SK-N-SH (cell line): ENCODE measurements around the gene GALNT16. TPM values are rescaled to one million over a fixed set of nuclear protein-coding genes. Genes with fewer than 3 reads are reported as not detected.

Source experiments
- CTCF ChIA-PET: fragments of 300-600, 350-600 bp; formaldehyde crosslinking; extraction: SDS; loops from one replicate; lab custom pipeline; 2021; lab: Yijun Ruan, JAX
- POLR2A ChIA-PET: fragments of 350-600 bp; sonication (Branson Sonifier 250); formaldehyde crosslinking; extraction: SDS; loops from one replicate; lab custom pipeline; 2020; ENCODE audit warnings: antibody characterized with exemption, inconsistent platforms; lab: Yijun Ruan, JAX
- DNase-seq: peaks from one replicate; pipeline ENCODE4 v3.0.0; 2012
- H2AFZ ChIP-seq: fragments of 200-600 bp; sonication (generic); 2 replicates; pipeline ENCODE4 v1.8.1; 2016; ENCODE audit warnings: antibody characterized with exemption, mild to moderate bottlenecking, low read depth
- H3F3A ChIP-seq: fragments of 200-600 bp; sonication (generic); replicated peaks from 2 replicates; pipeline ENCODE3; 2016; ENCODE audit warnings: antibody characterized with exemption, mild to moderate bottlenecking; ENCODE audit not compliant: insufficient read depth
- H3K27ac ChIP-seq, 2 experiments: fragments of 200-500 bp in 1 of 2; fragments of 200-600 bp in 1 of 2; sonication (Bioruptor generic) in 1 of 2; sonication (generic), shearing (Covaris generic) in 1 of 2; 2 replicates each; pipeline versions ENCODE4 v1.5.1 to v1.6.1; 2014 to 2016; ENCODE audit warnings: low read depth in 2 of 2, inconsistent platforms in 1 of 2, low read length in 1 of 2, mild to moderate bottlenecking in 1 of 2, mixed read lengths in 1 of 2
- H3K27me3 ChIP-seq: fragments of 200-600 bp; sonication (generic), shearing (Covaris generic); 2 replicates; pipeline ENCODE4 v1.6.1; 2016; ENCODE audit warnings: mixed run types; ENCODE audit not compliant: insufficient read depth
- H3K36me3 ChIP-seq, 2 experiments: fragments of 200-500 bp in 1 of 2; fragments of 200-600 bp in 1 of 2; sonication (Bioruptor generic) in 1 of 2; sonication (generic) in 1 of 2; replicated peaks in 1 of 2; 2 replicates each; pipeline versions ENCODE3 to v1.5.1; 2014 to 2016; ENCODE audit warnings: low read length in 1 of 2, mild to moderate bottlenecking in 1 of 2; ENCODE audit not compliant: insufficient read depth in 2 of 2, control insufficient read depth in 1 of 2
- H3K4me1 ChIP-seq, 2 experiments: fragments of 200-500 bp in 1 of 2; fragments of 200-600 bp in 1 of 2; sonication (Bioruptor generic) in 1 of 2; sonication (generic), shearing (Covaris generic) in 1 of 2; 2 replicates each; pipeline versions ENCODE4 v1.5.1 to v1.6.1; 2014 to 2016; ENCODE audit warnings: low read depth in 1 of 2, low read length in 1 of 2, mixed run types in 1 of 2; ENCODE audit not compliant: insufficient read depth in 2 of 2, control insufficient read depth in 1 of 2
- H3K4me2 ChIP-seq: fragments of 200-600 bp; sonication (generic), shearing (Covaris generic); 2 replicates; pipeline ENCODE4 v1.6.1; 2017; ENCODE audit warnings: mixed run types
- H3K4me3 ChIP-seq, 2 experiments: fragments of 200-500 bp in 1 of 2; fragments of 200-600 bp in 1 of 2; sonication (Bioruptor generic) in 1 of 2; sonication (generic), shearing (Covaris generic) in 1 of 2; 2 replicates each; pipeline versions ENCODE4 v1.5.1 to v1.8.1; 2014 to 2016; ENCODE audit warnings: low read depth in 2 of 2, inconsistent platforms in 1 of 2, low read length in 1 of 2, mild to moderate bottlenecking in 1 of 2, mixed read lengths in 1 of 2, moderate library complexity in 1 of 2
- H3K79me2 ChIP-seq: fragments of 200-600 bp; sonication (generic); 2 replicates; pipeline ENCODE4 v1.8.1; 2017; ENCODE audit warnings: mild to moderate bottlenecking; ENCODE audit not compliant: insufficient read depth
- H3K9ac ChIP-seq: fragments of 200-600 bp; sonication (generic); 2 replicates; pipeline ENCODE4 v1.6.1; 2017; ENCODE audit warnings: mixed run types
- H3K9me2 ChIP-seq: fragments of 200-600 bp; sonication (generic); 2 replicates; pipeline ENCODE4 v1.6.1; 2017; ENCODE audit warnings: mixed run types
- H3K9me3 ChIP-seq: fragments of 200-600 bp; sonication (generic); 2 replicates; pipeline ENCODE4 v1.6.1; 2017; ENCODE audit warnings: mixed run types, mild to moderate bottlenecking, moderate library complexity
- H4K20me1 ChIP-seq: fragments of 200-600 bp; sonication (generic); 2 replicates; pipeline ENCODE4 v1.6.1; 2017; ENCODE audit warnings: mild to moderate bottlenecking, mixed run types; ENCODE audit not compliant: insufficient read depth
- CHD2 ChIP-seq: fragments of 150-350 bp; IDR thresholded peaks from 2 replicates; pipeline ENCODE4 v1.6.1; 2018; ENCODE audit warnings: low read length; ENCODE audit not compliant: partially characterized antibody
- ELF1 ChIP-seq: IDR thresholded peaks from 2 replicates; pipeline ENCODE4 v1.4.0; 2012
- EZH2phosphoT487 ChIP-seq: fragments of 200-600 bp; sonication (generic); IDR thresholded peaks from 2 replicates; pipeline ENCODE4 v1.6.1; 2017; ENCODE audit warnings: low read depth, mixed run types, mild to moderate bottlenecking, antibody characterized with exemption, moderate library complexity, borderline replicate concordance
- FOXM1 ChIP-seq: IDR thresholded peaks from 2 replicates; pipeline ENCODE4 v1.4.0; 2012; ENCODE audit warnings: low read depth, mild to moderate bottlenecking
- IRF3 ChIP-seq: fragments of 150-350 bp; IDR thresholded peaks from 2 replicates; pipeline ENCODE4 v1.6.1; 2016; ENCODE audit warnings: mild to moderate bottlenecking, low read depth, low read length
- MAX ChIP-seq: IDR thresholded peaks from 2 replicates; pipeline ENCODE4 v1.4.0; 2012; ENCODE audit warnings: low read depth
- NFIC ChIP-seq: IDR thresholded peaks from 2 replicates; pipeline ENCODE4 v1.4.0; 2012; ENCODE audit warnings: borderline replicate concordance
- NRF1 ChIP-seq: IDR thresholded peaks from 2 replicates; pipeline ENCODE4 v1.6.1; 2012; ENCODE audit warnings: low read depth, mild to moderate bottlenecking, low read length
- RAD21 ChIP-seq: IDR thresholded peaks from 2 replicates; pipeline ENCODE4 v1.6.1; 2012; ENCODE audit warnings: mild to moderate bottlenecking, low read length
- RFX5 ChIP-seq: IDR thresholded peaks from 2 replicates; pipeline ENCODE4 v1.6.1; 2012; ENCODE audit warnings: mild to moderate bottlenecking, improper control_type of control experiment, low read length
- RXRA ChIP-seq: IDR thresholded peaks from 2 replicates; pipeline ENCODE4 v1.4.0; 2012; ENCODE audit warnings: low read depth, mild to moderate bottlenecking, borderline replicate concordance
- SIN3A ChIP-seq: IDR thresholded peaks from 2 replicates; pipeline ENCODE4 v1.6.1; 2012; ENCODE audit warnings: low read depth, mild to moderate bottlenecking, low read length, moderate library complexity, borderline replicate concordance
- TAF1 ChIP-seq: IDR thresholded peaks from 2 replicates; pipeline ENCODE4 v1.6.1; 2012; ENCODE audit warnings: low read depth, mild to moderate bottlenecking, low read length, moderate library complexity, borderline replicate concordance
- USF2 ChIP-seq: fragments of 150-350 bp; IDR thresholded peaks from 2 replicates; pipeline ENCODE4 v1.6.1; 2017; ENCODE audit warnings: antibody characterized with exemption, low read length, low read depth, borderline replicate concordance
- ZBTB33 ChIP-seq: IDR thresholded peaks from 2 replicates; pipeline ENCODE4 v1.4.0; 2012; ENCODE audit warnings: low read depth, borderline replicate concordance
- WGBS: methylation state at CpG from one replicate; pipeline ENCODE4 v1.1.6; 2017; ENCODE audit warnings: low lambda C conversion rate; 5-methylcytosine and 5-hydroxymethylcytosine counted together
- polyA plus RNA-seq, 3 experiments: library from polyadenylated mRNA; depleted of rRNA; stranded (reverse); fragments of >200 nt; gene quantifications; 2 replicates each; pipeline ENCODE4 v1.2.3, GENCODE V29; 2012

GALNT16 gene
- polyA plus RNA-seq, 1 of the 3 experiments (the other 2 are of a cell fraction), result 17.0 TPM

- POLR2A ChIA-PET, result no interaction called here
- CTCF ChIA-PET, result interaction anchor here (1.0 to 9.0 kb wide), 6 partner anchors 77 to 132 kb away, joined by 3 to 92 read pairs (median 14); partner anchors contain the start of gene GALNT16
Observed at GRCh38 chr14:69364378-69364777, 104.4 kb downstream of the GALNT16 start.

GRCh38 chr14:69366069-69366468, 106.1 kb downstream of the GALNT16 start:
- WGBS, result 95% methylated on average over 3 of the region's 3 CpGs
- Histone ChIP-seq H3K79me2 (no peaks in the 10 kb centered on the region), H3K9ac (no peak overlapping the region), H3K9me3 (no peaks in the 10 kb centered on the region), H3K36me3 (no peaks in the 10 kb centered on the region), H3K9me2 (no peaks in the 10 kb centered on the region), H4K20me1 (no peaks in the 10 kb centered on the region), H3K27me3 (no peaks in the 10 kb centered on the region), H3K4me2 (no peak overlapping the region), H3F3A (no peaks in the 10 kb centered on the region), H3K27ac (no peak overlapping the region), H3K4me1 (peaks cover 0 to 7% of the 10 kb centered on the region in 2 experiments; a peak in 1 of 4 replicates), H3K4me3 (no peak overlapping the region), H2AFZ (no peak overlapping the region)
- ChIA-PET CTCF (interaction anchor here (0.7 to 9.0 kb wide), 4 partner anchors 94 to 125 kb away, joined by 3 to 92 read pairs (median 4); partner anchors contain the start of gene GALNT16), POLR2A (no interaction called here)
- DNase-seq, result no peak
- TF ChIP-seq RAD21, result no peak
- no peak for TF ChIP-seq RFX5
- no peak for TF ChIP-seq USF2
- TF ChIP-seq MAX, result no peak
- TF ChIP-seq IRF3, result no peak
- TF ChIP-seq SIN3A, result no peak
- no peak for TF ChIP-seq EZH2phosphoT487
- no peak for TF ChIP-seq FOXM1
- no peak for TF ChIP-seq NFIC
- TF ChIP-seq ELF1, result no peak
- TF ChIP-seq TAF1, result no peak

More at GRCh38 chr14:69364378-69364777, 104.4 kb downstream of the GALNT16 start:
- DNase-seq, result no peak
- no peaks in the 10 kb centered on the region for H3K36me3 ChIP-seq
- H4K20me1 ChIP-seq, result no peaks in the 10 kb centered on the region
- H3K79me2 ChIP-seq, result no peaks in the 10 kb centered on the region
- 86% methylated on average over 2 of the region's 2 CpGs for WGBS
- H3K4me2 ChIP-seq, result no peak overlapping the region
- H3K27ac ChIP-seq, result no peak overlapping the region
- H3K9ac ChIP-seq, result no peak overlapping the region
- no peaks in the 10 kb centered on the region for H3K27me3 ChIP-seq
- no peaks in the 10 kb centered on the region for H3F3A ChIP-seq
- H3K4me1 ChIP-seq, result peaks cover 0 to 7% of the 10 kb centered on the region in 2 experiments; a peak in 1 of 4 replicates
- H3K9me3 ChIP-seq, result no peaks in the 10 kb centered on the region
- H3K4me3 ChIP-seq, result no peak overlapping the region
- no peak for TF ChIP-seq USF2
- TF ChIP-seq ZBTB33, result no peak
- TF ChIP-seq IRF3, result no peak
- TF ChIP-seq NRF1, result no peak
- TF ChIP-seq EZH2phosphoT487, result no peak
- no peak for TF ChIP-seq CHD2
- no peak for TF ChIP-seq RXRA
- no peaks in the 10 kb centered on the region for H3K9me2 ChIP-seq
- H2AFZ ChIP-seq, result no peak overlapping the region
